H9 (cell line): Measurements from ENCODE around the gene TAF11L13. TPM values are rescaled to one million over a fixed set of nuclear protein-coding genes. Genes with fewer than 3 reads are reported as not detected.

Experiments
- DNase-seq: peaks from one replicate; pipeline ENCODE4 v3.0.0-alpha.2; 2017
- H2AFZ ChIP-seq: one replicate; pipeline ENCODE4 v1.6.1; 2013; ENCODE audit warnings: mild to moderate bottlenecking, low read length, control low read depth, moderate library complexity
- H2AK5ac ChIP-seq: 2 replicates; pipeline ENCODE4 v1.6.1; 2013; ENCODE audit warnings: low read length, control low read depth, mixed read lengths; ENCODE audit not compliant: insufficient read length
- H2BK120ac ChIP-seq: one replicate; pipeline ENCODE4 v1.6.1; 2013; ENCODE audit warnings: low read depth, mild to moderate bottlenecking, low read length, control low read depth, inconsistent platforms; ENCODE audit not compliant: poor library complexity, severe bottlenecking
- H2BK12ac ChIP-seq: 2 replicates; pipeline ENCODE4 v1.6.1; 2013; ENCODE audit warnings: low read length, control low read depth, mixed read lengths, low read depth; ENCODE audit not compliant: insufficient read length
- H2BK15ac ChIP-seq: 2 replicates; pipeline ENCODE4 v1.6.1; 2013; ENCODE audit warnings: low read depth, low read length, control low read depth
- H2BK20ac ChIP-seq: one replicate; pipeline ENCODE4 v1.6.1; 2013; ENCODE audit warnings: low read depth, mild to moderate bottlenecking, low read length, control low read depth, inconsistent platforms; ENCODE audit not compliant: poor library complexity, severe bottlenecking
- H2BK5ac ChIP-seq: 2 replicates; pipeline ENCODE4 v1.6.1; 2013; ENCODE audit warnings: low read length, control low read depth, mixed read lengths; ENCODE audit not compliant: insufficient read length
- H3K14ac ChIP-seq: 2 replicates; pipeline ENCODE4 v1.6.1; 2013; ENCODE audit warnings: low read length, control low read depth; ENCODE audit not compliant: insufficient read depth
- H3K18ac ChIP-seq: 2 replicates; pipeline ENCODE4 v1.6.1; 2013; ENCODE audit warnings: low read depth, mild to moderate bottlenecking, mixed read lengths, low read length, control low read depth; ENCODE audit not compliant: insufficient read length
- H3K23ac ChIP-seq: 2 replicates; pipeline ENCODE4 v1.6.1; 2013; ENCODE audit warnings: low read length, control low read depth, mixed read lengths, low read depth; ENCODE audit not compliant: insufficient read length
- H3K23me2 ChIP-seq: 2 replicates; pipeline ENCODE4 v1.6.1; 2013; ENCODE audit warnings: low read depth, mild to moderate bottlenecking, mixed read lengths, low read length, control low read depth; ENCODE audit not compliant: insufficient read length, poor library complexity, severe bottlenecking
- H3K27ac ChIP-seq: 2 replicates; pipeline ENCODE4 v1.5.1; 2013; ENCODE audit warnings: low read length, control low read depth, mixed read lengths, low read depth; ENCODE audit not compliant: insufficient read length
- H3K27me3 ChIP-seq: 2 replicates; pipeline ENCODE4 v1.6.1; 2013; ENCODE audit warnings: low read length, control low read depth, inconsistent platforms; ENCODE audit not compliant: insufficient read depth
- H3K4ac ChIP-seq: 2 replicates; pipeline ENCODE4 v1.6.1; 2013; ENCODE audit warnings: low read depth, mild to moderate bottlenecking, control low read depth, inconsistent platforms, low read length, moderate library complexity
- H3K4me1 ChIP-seq: 2 replicates; pipeline ENCODE4 v1.6.1; 2013; ENCODE audit warnings: low read length, control low read depth, inconsistent platforms; ENCODE audit not compliant: insufficient read depth
- H3K4me2 ChIP-seq: 2 replicates; pipeline ENCODE4 v1.6.1; 2013; ENCODE audit warnings: low read length, control low read depth, mixed read lengths; ENCODE audit not compliant: insufficient read length, insufficient read depth
- H3K56ac ChIP-seq: 2 replicates; pipeline ENCODE4 v1.6.1; 2013; ENCODE audit warnings: low read depth, mild to moderate bottlenecking, mixed read lengths, low read length, control low read depth; ENCODE audit not compliant: insufficient read length
- H3K79me1 ChIP-seq: 2 replicates; pipeline ENCODE4 v1.6.1; 2013; ENCODE audit warnings: low read depth, mild to moderate bottlenecking, moderate library complexity, low read length, control low read depth, inconsistent platforms; ENCODE audit not compliant: insufficient read depth, poor library complexity, severe bottlenecking
- H3K79me2 ChIP-seq: 2 replicates; pipeline ENCODE4 v1.6.1; 2013; ENCODE audit warnings: low read length, control low read depth, inconsistent platforms; ENCODE audit not compliant: insufficient read depth
- H3K9ac ChIP-seq: 2 replicates; pipeline ENCODE4 v1.6.1; 2013; ENCODE audit warnings: low read length, control low read depth, mixed read lengths; ENCODE audit not compliant: insufficient read length; ENCODE audit errors: extremely low read depth
- H3K9me3 ChIP-seq: one replicate; pipeline ENCODE4 v1.6.1; 2013; ENCODE audit warnings: low read depth, low read length, inconsistent platforms; ENCODE audit not compliant: control insufficient read depth
- H3T11ph ChIP-seq: one replicate; pipeline ENCODE4 v1.6.1; 2013; ENCODE audit warnings: mild to moderate bottlenecking, low read length, control low read depth, inconsistent platforms
- H4K20me1 ChIP-seq: one replicate; pipeline ENCODE4 v1.6.1; 2013; ENCODE audit not compliant: control insufficient read depth, insufficient read length, insufficient read depth
- H4K5ac ChIP-seq: 2 replicates; pipeline ENCODE4 v1.6.1; 2013; ENCODE audit warnings: low read depth, mild to moderate bottlenecking, mixed read lengths, low read length, control low read depth; ENCODE audit not compliant: insufficient read length
- H4K8ac ChIP-seq: replicated peaks from 2 replicates; pipeline ENCODE4 v1.6.1; 2013; ENCODE audit warnings: low read length, control low read depth, mixed read lengths, low read depth; ENCODE audit not compliant: insufficient read length
- H4K91ac ChIP-seq: 2 replicates; pipeline ENCODE4 v1.6.1; 2013; ENCODE audit warnings: low read depth, mild to moderate bottlenecking, moderate library complexity, mixed read lengths, low read length, control low read depth; ENCODE audit not compliant: insufficient read length
- H3K27ac Mint-ChIP-seq, 3 experiments: 2 replicates in 2 of 3; 3 replicates in 1 of 3; pipeline ENCODE4 v1.8.0; 2020 to 2021; ENCODE audit warnings: mixed read lengths in 3 of 3, mild to moderate bottlenecking in 1 of 3, moderate library complexity in 1 of 3
- H3K27me3 Mint-ChIP-seq: 2 replicates; pipeline ENCODE4 v1.8.0; 2021; ENCODE audit warnings: low read depth, mild to moderate bottlenecking, moderate library complexity, mixed read lengths
- H3K36me3 Mint-ChIP-seq, 3 experiments: 2 replicates in 2 of 3; 3 replicates in 1 of 3; pipeline ENCODE4 v1.8.0; 2020 to 2021; ENCODE audit warnings: low read depth in 3 of 3, mixed read lengths in 3 of 3; ENCODE audit not compliant: insufficient read depth in 1 of 3
- H3K4me1 Mint-ChIP-seq, 2 experiments: 2 replicates each; pipeline ENCODE4 v1.8.0; 2020; ENCODE audit warnings: mixed read lengths in 2 of 2
- H3K4me3 Mint-ChIP-seq, 2 experiments: 2 replicates in 1 of 2; 3 replicates in 1 of 2; pipeline ENCODE4 v1.8.0; 2020 to 2021; ENCODE audit warnings: mild to moderate bottlenecking in 2 of 2, mixed read lengths in 2 of 2, moderate library complexity in 1 of 2
- H3K9me3 Mint-ChIP-seq, 2 experiments: 2 replicates in 1 of 2; 3 replicates in 1 of 2; pipeline ENCODE4 v1.8.0; 2020; ENCODE audit warnings: mild to moderate bottlenecking in 2 of 2, mixed read lengths in 2 of 2, moderate library complexity in 1 of 2
- WGBS: extraction: QIAGEN DNeasy Blood & Tissue Kit; methylation state at CpG from one replicate; pipeline ENCODE4 v1.1.7; 2013; ENCODE audit warnings: missing lambda C conversion rate, low lambda C conversion rate, mixed read lengths; ENCODE audit not compliant: insufficient read length; ENCODE audit errors: extremely low coverage; 5-methylcytosine and 5-hydroxymethylcytosine counted together
- total RNA-seq: library from RNA; stranded (reverse); gene quantifications from 2 replicates; pipeline ENCODE4 v1.2.1, GENCODE V29; 2021
- TF ChIP-seq, protein P1 (sequence below): fragments of 200-600 bp; sonication (generic); conservative IDR thresholded peaks from 3 replicates; pipeline ENCODE4 v1.8.0; 2021; ENCODE audit warnings: antibody characterized with exemption, mild to moderate bottlenecking

Gene TAF11L13
- total RNA-seq, 1 experiment from 2014 or later: not detected

GRCh38 chr5:17614872-17615605 lies 16.8 kb upstream of the TAF11L13 start:
- TF ChIP-seq, protein P1, sequence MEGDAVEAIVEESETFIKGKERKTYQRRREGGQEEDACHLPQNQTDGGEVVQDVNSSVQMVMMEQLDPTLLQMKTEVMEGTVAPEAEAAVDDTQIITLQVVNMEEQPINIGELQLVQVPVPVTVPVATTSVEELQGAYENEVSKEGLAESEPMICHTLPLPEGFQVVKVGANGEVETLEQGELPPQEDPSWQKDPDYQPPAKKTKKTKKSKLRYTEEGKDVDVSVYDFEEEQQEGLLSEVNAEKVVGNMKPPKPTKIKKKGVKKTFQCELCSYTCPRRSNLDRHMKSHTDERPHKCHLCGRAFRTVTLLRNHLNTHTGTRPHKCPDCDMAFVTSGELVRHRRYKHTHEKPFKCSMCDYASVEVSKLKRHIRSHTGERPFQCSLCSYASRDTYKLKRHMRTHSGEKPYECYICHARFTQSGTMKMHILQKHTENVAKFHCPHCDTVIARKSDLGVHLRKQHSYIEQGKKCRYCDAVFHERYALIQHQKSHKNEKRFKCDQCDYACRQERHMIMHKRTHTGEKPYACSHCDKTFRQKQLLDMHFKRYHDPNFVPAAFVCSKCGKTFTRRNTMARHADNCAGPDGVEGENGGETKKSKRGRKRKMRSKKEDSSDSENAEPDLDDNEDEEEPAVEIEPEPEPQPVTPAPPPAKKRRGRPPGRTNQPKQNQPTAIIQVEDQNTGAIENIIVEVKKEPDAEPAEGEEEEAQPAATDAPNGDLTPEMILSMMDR: no peak
- Histone ChIP-seq H2BK20ac (no peak overlapping the region), H2AFZ (no peak overlapping the region), H3K23me2 (no peaks in the 10 kb centered on the region), H2BK5ac (no peak overlapping the region), H2BK15ac (no peak overlapping the region), H4K91ac (no peak overlapping the region), H2BK120ac (no peak overlapping the region), H3T11ph (no peak overlapping the region), H3K79me2 (no peaks in the 10 kb centered on the region), H3K56ac (no peak overlapping the region), H3K23ac (no peak overlapping the region), H3K9me3 (no peaks in the 10 kb centered on the region), H4K8ac (no peak overlapping the region), H3K14ac (no peak overlapping the region), H2AK5ac (no peak overlapping the region), H3K27ac (no peak overlapping the region), H3K4me2 (no peak overlapping the region), H4K20me1 (no peaks in the 10 kb centered on the region), H3K18ac (no peak overlapping the region), H3K9ac (no peak overlapping the region), H3K79me1 (no peaks in the 10 kb centered on the region), H3K4me1 (no peaks in the 10 kb centered on the region), H3K27me3 (no peaks in the 10 kb centered on the region), H4K5ac (no peak overlapping the region), H3K4ac (no peak overlapping the region), H2BK12ac (no peak overlapping the region)
- DNase-seq: no peak
- Mint-ChIP-seq H3K9me3 (no peaks in the 10 kb centered on the region), H3K4me1 (no peaks in the 10 kb centered on the region), H3K4me3 (no peak overlapping the region), H3K36me3 (no peaks in the 10 kb centered on the region), H3K27me3 (no peaks in the 10 kb centered on the region), H3K27ac (no peak overlapping the region)
- no CpG with 5 or more reads among the region's 17 CpGs for WGBS
